Thymus (tissue), 11 donors: ENCODE data around the gene NTM. TPM values are rescaled to one million over a fixed set of nuclear protein-coding genes. Genes with fewer than 3 reads are reported as not detected.

Experiments
- DNase-seq, 9 donors: peaks; one replicate each; pipeline ENCODE4 v3.0.0-alpha.2; 2013; ENCODE audit warnings: low spot score in 9 of 9, low read depth in 6 of 9, missing footprints in 1 of 9
- H3K27ac ChIP-seq, 2 donors: one replicate each; pipeline ENCODE4 v1.5.1; 2013; ENCODE audit warnings: control low read depth in 1 of 2, low read depth in 1 of 2, low read length in 1 of 2, mild to moderate bottlenecking in 1 of 2, moderate library complexity in 1 of 2
- H3K27me3 ChIP-seq, 2 donors: one replicate each; pipeline ENCODE4 v1.5.1; 2013; ENCODE audit warnings: low read length in 1 of 2; ENCODE audit not compliant: control insufficient read depth in 2 of 2, insufficient read depth in 1 of 2
- H3K36me3 ChIP-seq, 2 donors: one replicate each; pipeline ENCODE4 v1.5.1; 2013; ENCODE audit warnings: low read length in 1 of 2, mild to moderate bottlenecking in 1 of 2, moderate library complexity in 1 of 2; ENCODE audit not compliant: control insufficient read depth in 2 of 2, insufficient read depth in 2 of 2
- H3K4me1 ChIP-seq, 2 donors: one replicate each; pipeline ENCODE4 v1.5.1; 2013; ENCODE audit warnings: low read length in 2 of 2; ENCODE audit not compliant: control insufficient read depth in 2 of 2, insufficient read depth in 2 of 2
- H3K4me3 ChIP-seq, 2 donors: one replicate each; pipeline ENCODE4 v1.5.1; 2013; ENCODE audit warnings: low read length in 2 of 2, control low read depth in 1 of 2, mild to moderate bottlenecking in 1 of 2
- H3K9me3 ChIP-seq, 2 donors: one replicate each; pipeline ENCODE4 v1.5.1; 2013; ENCODE audit warnings: low read length in 1 of 2, mild to moderate bottlenecking in 1 of 2; ENCODE audit not compliant: control insufficient read depth in 2 of 2, insufficient read depth in 1 of 2
- WGBS: extraction: QIAGEN DNeasy Blood & Tissue Kit; methylation state at CpG from one replicate; pipeline ENCODE4 v1.1.7; 2013; 5-methylcytosine and 5-hydroxymethylcytosine counted together
- polyA plus RNA-seq: library from polyadenylated mRNA; stranded (reverse); fragments of 200-250 nt; gene quantifications from one replicate; pipeline ENCODE4 v1.2.3, GENCODE V29; 2013
- total RNA-seq: library from RNA; stranded (reverse); fragments of 120-200 nt; gene quantifications from one replicate; pipeline ENCODE4 v1.2.4, GENCODE V29; 2013
- donor health status: healthy.

NTM gene
- total and polyA plus RNA-seq, 2 donors = 0.18 to 0.47 TPM

DNA sequence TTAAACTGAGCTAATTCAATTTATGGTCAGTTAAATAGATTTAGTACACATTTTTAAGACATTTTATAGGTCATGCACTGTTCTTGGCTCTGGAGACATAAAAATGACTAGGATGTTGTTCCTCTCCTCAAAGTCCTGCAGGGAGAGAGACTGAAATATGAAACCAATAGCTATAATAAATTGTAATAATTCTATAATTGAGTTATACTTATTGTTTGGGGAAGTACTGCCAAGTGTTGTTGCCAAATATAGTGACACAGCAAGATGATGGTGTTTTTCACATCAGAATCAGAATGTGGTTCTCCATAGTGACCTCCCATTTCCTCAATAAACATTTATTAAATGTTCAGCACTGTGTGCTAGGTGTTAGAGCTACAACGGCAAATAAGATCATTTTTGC lies 470.6 kb downstream of the NTM start:
- H3K36me3 ChIP-seq = no peaks in the 10 kb centered on the region
- H3K4me1 ChIP-seq = no peaks in the 10 kb centered on the region
- WGBS = 8% methylated on average over 1 of the region's 1 CpG
- no peaks in the 10 kb centered on the region for H3K27me3 ChIP-seq
- no peak overlapping the region for H3K27ac ChIP-seq
- H3K9me3 ChIP-seq = no peaks in the 10 kb centered on the region
- no peak overlapping the region for H3K4me3 ChIP-seq
- DNase-seq = no peak

GRCh38 chr11:131841925-131842635 lies 471.7 kb downstream of the NTM start:
- 91% methylated on average over 11 of the region's 11 CpGs for WGBS
- no peak overlapping the region for H3K27ac ChIP-seq

GRCh38 chr11:131845255-131845654 lies 474.8 kb downstream of the NTM start:
- no peak overlapping the region for H3K4me3 ChIP-seq
- no peak overlapping the region for H3K27ac ChIP-seq
- DNase-seq = no peak
- H3K36me3 ChIP-seq = no peaks in the 10 kb centered on the region
- 93% methylated on average over 4 of the region's 4 CpGs for WGBS
- no peaks in the 10 kb centered on the region for H3K9me3 ChIP-seq
- no peaks in the 10 kb centered on the region for H3K4me1 ChIP-seq
- no peaks in the 10 kb centered on the region for H3K27me3 ChIP-seq

More at GRCh38 chr11:131841925-131842635, 471.7 kb downstream of the NTM start:
- Histone ChIP-seq H3K36me3 (no peaks in the 10 kb centered on the region), H3K27me3 (no peaks in the 10 kb centered on the region), H3K4me3 (no peak overlapping the region), H3K4me1 (no peaks in the 10 kb centered on the region), H3K9me3 (no peaks in the 10 kb centered on the region)
- DNase-seq = no peak

DNA sequence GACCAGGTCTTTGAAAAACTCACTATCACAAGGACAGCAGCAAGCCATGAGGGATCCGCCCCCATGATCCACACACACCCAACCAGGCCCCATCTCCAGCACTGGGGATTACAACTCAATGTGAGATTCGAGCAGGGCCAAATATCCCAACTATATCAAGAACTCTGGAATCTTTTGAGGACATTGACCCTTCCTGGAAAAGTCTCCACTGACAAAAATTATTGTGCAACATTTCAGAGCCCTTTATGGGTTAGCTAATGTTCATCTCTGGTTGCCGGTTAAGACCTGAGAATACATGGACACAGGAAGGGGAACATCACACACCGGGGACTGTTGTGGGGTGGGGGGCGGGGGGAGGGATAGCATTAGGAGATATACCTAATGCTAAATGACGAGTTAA lies 479.1 kb downstream of the NTM start:
- WGBS = 89% methylated on average over 6 of the region's 6 CpGs
- H3K9me3 ChIP-seq = no peaks in the 10 kb centered on the region
- H3K36me3 ChIP-seq = no peaks in the 10 kb centered on the region
- H3K4me3 ChIP-seq = no peak overlapping the region
- no peaks in the 10 kb centered on the region for H3K27me3 ChIP-seq
- no peaks in the 10 kb centered on the region for H3K4me1 ChIP-seq
- DNase-seq = no peak
- no peak overlapping the region for H3K27ac ChIP-seq

DNA sequence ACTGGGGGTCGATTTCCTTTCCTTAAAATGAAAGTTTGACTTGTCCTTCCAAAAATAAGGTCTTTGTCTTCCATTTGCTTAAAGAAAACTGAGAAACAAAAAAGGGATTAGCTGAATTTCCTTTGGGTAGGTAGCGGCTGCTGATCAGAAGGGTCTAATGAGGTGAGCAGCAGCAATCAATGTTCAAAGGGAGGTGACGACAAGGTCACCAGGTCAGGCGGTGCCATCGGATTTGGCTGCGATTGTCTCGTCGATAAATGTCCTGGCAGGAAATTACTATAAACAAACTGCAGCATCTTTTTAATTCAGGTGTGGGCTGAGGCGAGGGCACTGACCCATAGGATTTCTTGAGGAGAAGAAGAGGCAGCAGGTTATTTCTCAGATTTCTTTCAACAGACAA lies 480.1 kb downstream of the NTM start:
- no peak overlapping the region for H3K4me3 ChIP-seq
- no peaks in the 10 kb centered on the region for H3K27me3 ChIP-seq
- H3K36me3 ChIP-seq = no peaks in the 10 kb centered on the region
- no peak for DNase-seq
- WGBS = 92% methylated on average over 9 of the region's 9 CpGs
- H3K9me3 ChIP-seq = no peaks in the 10 kb centered on the region
- H3K27ac ChIP-seq = no peak overlapping the region
- H3K4me1 ChIP-seq = no peaks in the 10 kb centered on the region

- Histone ChIP-seq H3K4me3 (no peak overlapping the region), H3K36me3 (no peaks in the 10 kb centered on the region), H3K27me3 (no peaks in the 10 kb centered on the region), H3K4me1 (no peaks in the 10 kb centered on the region), H3K27ac (no peak overlapping the region), H3K9me3 (no peaks in the 10 kb centered on the region)
- no peak for DNase-seq
- WGBS = 72% methylated on average over 7 of the region's 7 CpGs
Measured at GRCh38 chr11:131851964-131852755, 481.7 kb downstream of the NTM start.

GRCh38 chr11:131852757-131853156 lies 482.3 kb downstream of the NTM start:
- H3K9me3 ChIP-seq = no peaks in the 10 kb centered on the region
- DNase-seq = no peak

DNA sequence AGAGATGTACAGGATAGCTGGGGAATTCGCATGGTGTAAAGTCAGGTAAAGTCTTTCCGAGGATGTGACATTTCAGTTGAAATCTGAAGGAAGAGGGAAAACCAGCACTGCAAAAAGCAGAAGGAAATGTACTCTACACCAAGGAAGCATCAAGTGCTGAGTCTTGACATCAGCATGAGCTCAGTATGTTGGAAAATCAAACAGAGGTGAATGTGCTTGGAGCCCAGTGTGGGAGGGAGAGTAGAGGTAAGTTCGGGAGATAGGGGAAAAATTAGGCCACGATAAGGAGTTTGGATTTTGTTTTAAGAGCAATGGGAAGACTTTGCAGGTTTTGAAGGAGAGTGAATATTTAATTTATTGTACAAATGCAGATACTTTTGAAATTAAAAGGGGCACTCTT lies 484.0 kb downstream of the NTM start:
- Histone ChIP-seq H3K27ac (no peak overlapping the region), H3K4me1 (no peaks in the 10 kb centered on the region), H3K4me3 (no peak overlapping the region), H3K9me3 (no peaks in the 10 kb centered on the region), H3K36me3 (no peaks in the 10 kb centered on the region), H3K27me3 (no peaks in the 10 kb centered on the region)
- DNase-seq = no peak
- WGBS = 54% methylated on average over 4 of the region's 4 CpGs

More at GRCh38 chr11:131852757-131853156, 482.3 kb downstream of the NTM start:
- Histone ChIP-seq H3K27me3 (no peaks in the 10 kb centered on the region), H3K4me3 (no peak overlapping the region), H3K36me3 (no peaks in the 10 kb centered on the region), H3K27ac (no peak overlapping the region), H3K4me1 (no peaks in the 10 kb centered on the region)
- 98% methylated on average over 3 of the region's 3 CpGs for WGBS

DNA sequence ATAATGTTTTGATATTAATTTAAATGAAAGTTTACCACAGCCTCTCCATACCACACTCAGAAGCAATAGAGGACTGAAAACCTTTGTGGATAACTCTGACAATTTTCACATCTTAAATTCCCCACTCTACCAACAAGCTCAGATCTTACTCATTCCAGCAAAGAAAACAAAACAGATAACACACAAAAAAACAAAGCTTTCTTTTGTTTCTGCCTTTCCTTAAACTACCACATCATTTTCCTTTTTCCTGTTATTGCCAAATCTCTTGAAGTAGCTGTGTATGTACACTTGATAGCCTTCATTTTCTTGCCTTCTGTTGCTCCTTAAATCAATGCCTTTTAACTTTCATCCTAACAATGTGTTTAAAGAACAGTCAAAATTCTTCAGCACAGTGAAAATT lies 484.9 kb downstream of the NTM start:
- Histone ChIP-seq H3K27ac (no peak overlapping the region), H3K9me3 (no peaks in the 10 kb centered on the region), H3K4me3 (no peak overlapping the region), H3K36me3 (no peaks in the 10 kb centered on the region), H3K4me1 (no peaks in the 10 kb centered on the region), H3K27me3 (no peaks in the 10 kb centered on the region)
- no peak for DNase-seq
